NOMO-1 treated with dmso at 0.1 percent for 144 hours (cell line): ENCODE measurements around the gene ITPKA.

ENCODE experiments used
- DNase-seq: peaks from one replicate; lab custom pipeline; 2025; ENCODE audit not compliant: unreplicated experiment; lab: John Stamatoyannopoulos, UW

The ITPKA gene

DNA sequence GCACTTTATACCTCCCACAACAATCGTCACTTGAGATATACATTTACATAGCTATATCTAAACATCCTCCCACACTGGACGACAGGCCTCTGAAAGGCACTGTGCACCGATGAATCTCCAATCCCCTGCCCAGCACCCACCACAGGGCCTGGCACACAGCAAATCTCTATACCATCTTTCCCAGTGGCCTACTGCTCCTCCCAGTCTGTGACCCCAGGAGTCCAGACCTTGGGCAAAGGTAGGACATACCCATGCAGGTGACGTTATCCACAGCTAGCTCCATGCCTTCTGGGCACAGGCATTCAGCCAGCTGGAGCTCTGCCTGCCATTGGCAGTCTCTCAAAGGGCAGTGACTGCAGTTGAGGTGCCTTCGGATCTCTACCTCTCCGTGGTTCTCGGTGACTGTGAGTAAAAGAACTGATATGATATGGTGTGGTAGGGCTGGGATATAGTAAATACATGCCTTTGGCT, 14.2 kb downstream of the ITPKA start:
- no peak for DNase-seq

DNA sequence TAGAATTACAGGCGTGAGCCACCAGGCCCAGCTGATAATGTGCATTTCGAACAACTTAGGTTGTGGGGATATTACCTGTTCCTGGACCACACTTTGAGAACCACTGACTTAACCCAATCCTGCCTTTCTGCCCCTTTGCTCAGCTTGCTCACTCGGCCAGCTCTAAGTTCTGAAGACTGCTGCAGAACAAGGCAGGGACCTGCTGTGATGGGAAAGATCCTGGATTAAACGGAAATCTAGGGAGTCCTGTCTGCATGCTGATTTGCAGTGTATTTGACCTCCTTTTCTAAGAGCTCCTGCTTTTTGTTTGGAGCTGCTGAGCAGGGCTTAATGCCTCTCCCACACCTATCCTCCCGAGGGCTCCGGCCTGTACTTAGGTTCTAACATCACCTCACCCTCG, 17.1 kb downstream of the ITPKA start:
- DNase-seq, result no peak

DNA sequence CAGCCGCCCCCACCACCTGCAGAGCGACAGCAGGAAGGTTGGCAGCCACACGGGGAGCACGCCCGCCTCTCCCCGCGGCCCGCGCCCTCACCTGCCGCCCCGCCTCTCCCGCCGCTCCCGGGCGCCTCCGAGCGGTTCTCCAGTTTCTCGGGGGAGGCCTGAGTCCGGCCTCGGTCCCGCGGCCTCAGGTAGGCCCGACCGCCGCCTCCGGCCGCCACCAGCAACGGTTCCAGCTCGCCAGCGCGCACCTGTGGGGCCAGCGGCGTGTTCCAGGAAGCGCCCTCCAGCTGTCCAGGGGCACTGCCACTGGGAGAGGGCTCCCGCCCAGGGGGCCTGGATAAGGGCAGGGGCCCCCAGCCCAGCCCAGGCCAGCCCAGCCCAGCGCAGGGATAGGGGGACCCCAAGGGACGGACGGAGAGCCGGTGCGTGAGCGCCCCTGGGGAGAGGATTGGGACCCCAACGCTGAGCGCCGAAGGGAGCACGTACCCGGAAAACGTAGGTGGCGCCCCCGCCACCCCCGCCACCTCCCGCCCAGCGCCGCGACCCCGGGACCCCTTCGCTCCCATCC, 17.7 kb downstream of the ITPKA start:
- DNase-seq, result no peak

DNA sequence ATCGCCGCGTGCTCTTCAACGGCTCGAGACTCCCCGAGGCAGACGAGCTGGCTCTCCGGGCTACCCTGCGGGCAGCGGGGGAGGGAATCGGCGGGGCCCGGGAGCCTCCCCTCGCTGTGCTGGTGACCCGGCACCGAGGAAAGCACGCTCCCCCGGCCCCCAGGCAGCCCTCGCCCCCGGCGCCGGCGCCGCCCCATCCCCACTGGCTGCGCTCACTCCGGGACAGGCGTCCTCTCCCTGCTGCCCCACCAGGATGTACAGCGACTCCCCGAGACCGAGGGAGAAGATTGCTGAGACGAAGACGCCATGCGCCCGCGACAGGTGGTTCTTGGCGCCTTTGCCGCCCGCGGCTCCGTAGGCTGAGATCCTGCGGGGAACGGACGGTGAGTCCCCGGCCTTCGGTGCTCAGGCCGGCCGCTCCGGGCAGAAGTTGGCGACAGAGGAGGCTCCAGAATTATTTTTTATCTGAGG, 18.3 kb downstream of the ITPKA start:
- DNase-seq, result no peak

DNA sequence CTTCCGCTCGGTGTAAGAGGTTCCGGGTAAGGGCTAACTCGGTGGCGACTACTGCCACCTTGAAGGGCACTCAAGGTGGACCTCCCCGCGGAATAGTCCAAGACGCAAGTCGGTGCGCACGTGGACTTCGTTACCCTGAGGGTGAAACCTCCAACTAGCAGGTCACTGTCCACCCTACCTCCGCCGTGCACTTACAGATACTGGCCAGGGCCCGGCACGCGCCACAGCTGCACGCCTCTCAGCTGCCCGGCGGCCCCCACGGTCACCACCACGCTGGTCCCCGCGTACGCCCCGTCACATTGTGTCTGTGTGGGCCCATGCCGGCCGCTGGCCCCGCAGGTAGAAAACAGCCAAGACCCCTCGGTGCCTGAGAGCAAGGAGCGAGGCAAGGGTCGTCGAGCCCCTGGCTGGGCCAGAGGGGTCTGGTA, 18.9 kb downstream of the ITPKA start:
- DNase-seq, result no peak

DNA sequence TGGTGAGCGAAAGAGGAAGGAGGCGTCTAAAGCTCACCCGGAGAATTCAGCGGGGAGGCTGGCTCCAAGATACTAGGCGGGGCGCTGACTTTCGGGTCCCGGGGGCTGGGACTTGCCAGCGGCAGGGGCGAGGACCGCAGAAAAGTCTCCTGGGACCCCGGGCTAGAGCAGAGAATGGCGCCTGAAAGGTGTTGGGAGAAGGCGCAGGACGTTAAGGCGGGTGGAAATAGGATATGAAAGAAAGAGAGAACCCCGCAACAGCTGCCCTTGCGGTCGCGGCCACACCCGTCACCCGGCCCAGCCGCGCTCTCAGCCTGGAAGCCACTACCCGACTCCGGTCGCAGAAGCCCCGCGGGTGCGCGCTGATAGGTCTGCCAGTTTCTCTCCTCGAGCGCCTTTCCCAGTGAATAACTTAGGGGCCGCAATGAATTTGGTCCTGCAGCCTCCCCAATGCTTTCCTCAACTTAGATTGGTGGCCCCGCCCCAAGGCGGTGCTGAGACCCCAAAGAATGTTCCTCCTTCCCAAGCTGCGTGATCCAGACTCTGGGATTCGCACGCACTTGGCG, 19.3 kb downstream of the ITPKA start:
- peak; percentile 54 for DNase-seq

DNA sequence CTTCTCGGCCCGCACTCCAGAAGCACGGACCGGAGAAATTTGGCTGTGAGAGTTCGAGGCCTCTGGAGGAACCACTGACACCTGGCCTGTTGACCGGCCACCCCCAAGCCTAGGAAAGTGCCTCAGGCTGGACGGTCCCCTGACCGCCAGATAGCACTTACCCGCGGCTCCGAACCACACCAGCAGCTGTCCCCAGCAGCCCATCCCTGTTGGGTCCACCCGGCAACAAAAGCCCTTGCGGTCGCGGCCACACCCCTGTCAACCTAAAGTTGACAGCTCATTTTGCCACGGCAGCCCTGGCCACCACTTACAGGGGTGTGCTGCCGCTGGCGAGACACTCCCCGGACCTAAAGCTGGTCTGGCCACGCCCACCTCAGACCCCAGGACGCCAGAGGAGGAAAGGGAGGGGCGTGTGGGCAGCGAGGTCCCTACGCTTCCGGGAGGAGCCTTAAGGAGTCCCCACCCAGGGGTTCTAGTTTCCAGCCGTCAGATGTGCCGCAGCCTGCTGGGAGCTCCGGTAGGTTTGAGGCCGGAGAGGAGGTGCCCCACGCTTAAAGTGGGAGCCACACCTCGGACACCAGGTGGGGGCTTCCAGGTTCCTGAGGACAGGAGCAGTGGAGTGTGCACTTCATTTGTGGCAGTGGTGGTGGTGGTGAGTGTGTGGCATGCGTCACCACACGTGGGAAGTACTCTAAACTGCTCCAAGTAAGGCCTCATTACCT, 20.0 kb downstream of the ITPKA start, which contains the start of gene LTK:
LTK (minus strand) TSS at position 322 of the 722 bp plus-strand sequence; CDS start at position 204, 118 bp downstream.
- peak; percentile 64 for DNase-seq

DNA sequence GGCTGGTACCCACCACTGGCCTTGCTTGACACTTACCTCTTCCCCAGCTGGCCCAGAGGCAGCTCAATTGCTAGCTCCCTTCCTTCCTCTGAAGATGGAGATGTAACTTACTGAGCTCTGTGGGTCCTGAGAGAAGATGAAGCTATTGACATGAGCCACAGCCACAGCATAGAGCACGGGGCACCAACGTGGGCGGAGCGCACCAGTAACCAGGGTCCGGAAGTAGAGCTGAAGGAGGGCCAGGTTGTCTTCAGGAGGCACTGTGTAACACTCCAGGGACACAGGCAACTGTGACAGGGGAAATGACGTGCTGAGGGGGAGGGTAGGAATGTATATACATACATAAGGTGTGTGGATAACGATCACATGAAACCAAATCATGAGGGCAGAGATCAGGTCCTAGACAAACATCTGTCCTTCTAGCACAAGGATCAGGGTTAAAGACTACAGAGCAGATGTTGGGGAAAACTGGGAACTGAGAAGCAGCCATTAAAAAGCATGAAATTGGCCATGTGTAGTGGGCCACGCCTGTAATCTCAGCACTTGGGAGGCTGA, 24.3 kb downstream of the ITPKA start:
- DNase-seq, result no peak

DNA sequence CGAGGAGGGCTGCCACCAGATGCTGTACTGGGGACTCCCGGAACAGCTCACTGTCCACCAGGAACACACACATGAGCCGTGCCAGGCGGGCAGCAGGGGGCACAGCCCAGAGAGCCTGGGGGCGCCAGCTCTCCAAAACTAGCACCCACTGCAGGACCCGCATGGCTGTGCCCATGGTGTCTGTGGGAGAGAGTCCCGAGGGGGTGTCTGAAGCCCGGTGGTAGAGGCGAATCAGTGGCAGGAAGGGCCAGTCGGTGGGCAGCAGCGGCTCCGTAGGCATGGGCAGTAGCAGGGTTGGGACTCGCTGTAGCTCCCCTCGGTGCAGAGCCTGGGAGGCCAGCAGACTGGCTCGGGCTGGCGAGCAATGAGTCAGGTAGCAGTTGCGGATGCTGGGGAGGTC, 27.0 kb downstream of the ITPKA start:
- DNase-seq, result no peak

DNA sequence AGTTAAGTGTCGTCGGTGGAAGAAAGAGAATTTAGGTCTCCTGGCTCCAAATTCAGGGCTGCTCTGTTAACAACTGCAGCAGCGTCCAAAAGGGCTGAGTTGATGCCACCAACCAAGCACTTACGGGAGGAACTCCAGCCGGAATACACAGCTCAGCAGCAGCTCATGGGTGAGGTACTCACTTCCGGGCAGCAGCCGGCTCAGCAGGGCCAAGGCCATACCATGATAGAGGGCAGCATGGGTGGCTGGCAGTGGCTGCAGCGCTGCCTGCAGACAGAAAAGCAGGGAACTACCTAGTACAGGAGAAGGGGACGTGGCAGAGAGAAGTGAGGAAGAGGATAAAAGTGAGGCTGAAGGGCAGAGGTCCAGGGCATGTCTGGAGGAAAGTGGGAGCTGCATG, 27.9 kb downstream of the ITPKA start:
- no peak for DNase-seq

DNA sequence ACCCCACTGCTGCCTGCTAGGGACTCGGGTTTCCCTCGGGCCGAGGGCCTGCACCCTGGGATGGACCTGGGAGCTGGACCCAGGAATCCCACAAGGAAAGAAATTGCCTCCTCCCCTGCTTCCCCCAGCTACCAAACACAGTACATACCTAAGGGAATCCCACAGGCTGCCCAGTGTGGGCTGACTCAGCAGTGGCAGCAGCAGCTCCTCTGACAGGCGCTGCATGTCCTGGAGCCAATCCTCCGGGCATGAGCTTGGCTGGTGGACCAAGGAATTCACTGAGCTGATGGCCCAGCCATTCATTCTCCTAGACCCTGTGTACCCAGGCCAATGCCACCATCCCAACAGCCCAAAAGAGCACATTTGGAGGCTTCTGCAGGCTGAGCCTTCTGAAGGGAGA, 29.4 kb downstream of the ITPKA start:
- no peak for DNase-seq

DNA sequence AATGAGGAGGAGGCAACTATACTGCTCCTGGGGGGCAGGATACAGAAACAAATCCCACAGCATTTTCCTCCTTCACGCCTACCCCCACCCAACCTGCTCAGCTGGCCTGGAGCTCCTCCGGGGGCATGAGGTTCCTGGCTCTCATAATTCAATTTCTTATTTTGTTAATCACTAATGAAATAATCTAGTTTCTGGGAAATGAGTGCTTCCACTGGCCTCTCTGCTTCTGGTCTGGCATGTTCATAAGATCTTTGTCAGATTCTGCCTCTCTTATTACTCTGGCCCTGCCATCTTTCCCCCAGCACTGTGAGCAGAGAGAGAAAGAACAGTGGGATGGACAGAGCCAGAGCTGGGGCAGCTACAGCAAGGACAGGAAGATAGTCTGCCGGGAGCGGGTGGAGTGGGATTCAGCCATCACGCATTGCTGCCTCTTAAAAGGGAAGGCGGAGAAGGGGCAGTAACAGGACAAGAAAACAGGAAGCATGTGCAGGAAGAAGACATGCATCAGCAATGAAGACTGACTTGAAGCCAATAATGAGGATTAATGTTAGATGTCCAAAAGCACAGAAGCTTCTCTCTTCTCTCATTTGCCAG, 36.8 kb downstream of the ITPKA start:
- DNase-seq, result no peak

DNA sequence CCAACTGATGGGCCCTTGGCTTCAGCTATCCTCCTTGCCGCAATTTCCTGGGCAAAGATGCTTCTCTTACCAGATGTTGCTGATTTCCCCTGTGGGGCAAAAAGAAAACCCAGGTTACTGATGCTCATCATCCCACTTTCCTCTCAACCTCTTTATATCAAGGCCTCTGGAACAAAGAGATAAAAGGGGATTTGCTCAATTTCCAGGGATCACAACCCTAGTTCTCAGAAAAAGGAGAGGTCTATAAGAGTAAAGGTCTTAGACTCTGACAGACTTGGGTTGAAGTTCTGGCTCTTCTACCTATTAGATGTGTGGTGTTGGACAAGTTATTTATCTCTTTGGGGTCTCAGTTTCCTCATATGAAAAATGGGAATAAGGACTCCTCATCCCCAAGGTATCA, 41.9 kb downstream of the ITPKA start:
- DNase-seq, result no peak

DNA sequence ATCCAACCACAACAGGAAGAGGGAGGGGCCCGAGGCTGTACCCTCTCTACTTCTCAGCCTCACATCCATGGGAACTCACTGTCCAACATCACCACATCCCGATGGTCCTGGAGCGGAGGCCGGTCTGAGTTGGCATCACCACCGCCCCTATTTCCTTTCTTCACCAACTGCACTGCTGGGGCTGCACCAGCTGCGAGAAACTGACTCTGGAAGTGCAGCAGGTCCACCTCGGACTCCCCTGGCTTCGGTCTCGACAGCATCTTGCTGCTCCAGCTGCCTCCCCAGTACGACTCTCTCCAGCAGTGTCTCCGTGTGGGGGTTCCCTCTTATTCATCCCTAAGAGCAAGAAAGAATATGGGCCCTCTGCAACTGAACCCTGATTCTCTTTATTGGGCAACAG, 43.2 kb downstream of the ITPKA start:
- no peak for DNase-seq

DNA sequence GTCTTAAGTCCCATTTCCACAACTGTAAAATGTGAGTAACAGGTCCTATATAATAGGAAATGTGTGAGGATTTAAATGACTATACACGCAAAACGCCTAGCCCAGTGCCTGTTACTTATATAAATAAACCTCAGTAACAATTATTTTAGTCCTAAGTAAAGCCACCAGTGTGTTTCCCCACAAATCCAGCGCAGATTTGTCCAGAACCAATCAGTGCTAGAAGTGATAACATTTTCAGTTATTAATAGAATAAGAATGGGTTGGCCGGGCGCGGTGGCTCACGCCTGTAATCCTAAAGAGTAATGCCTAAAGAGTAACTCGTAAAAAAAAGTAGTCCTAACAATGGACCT, 49.8 kb downstream of the ITPKA start:
- no peak for DNase-seq

DNA sequence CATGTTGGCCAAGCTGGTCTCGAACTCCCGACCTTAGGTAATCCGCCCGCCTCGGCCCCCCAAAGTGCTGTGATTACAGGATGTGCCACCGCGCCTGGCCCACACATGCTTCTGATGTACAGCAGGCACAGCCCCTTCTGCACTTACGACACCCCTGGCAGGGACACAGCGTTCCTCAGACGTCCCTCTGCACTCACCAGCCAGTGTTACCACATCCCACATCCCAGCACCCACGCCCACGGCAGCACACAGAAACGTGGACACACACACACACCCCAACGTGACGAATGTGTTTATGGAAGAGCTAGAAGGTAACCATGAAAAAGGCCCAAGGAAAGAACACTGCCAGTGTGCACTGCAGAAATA, 51.0 kb downstream of the ITPKA start:
- no peak for DNase-seq

DNA sequence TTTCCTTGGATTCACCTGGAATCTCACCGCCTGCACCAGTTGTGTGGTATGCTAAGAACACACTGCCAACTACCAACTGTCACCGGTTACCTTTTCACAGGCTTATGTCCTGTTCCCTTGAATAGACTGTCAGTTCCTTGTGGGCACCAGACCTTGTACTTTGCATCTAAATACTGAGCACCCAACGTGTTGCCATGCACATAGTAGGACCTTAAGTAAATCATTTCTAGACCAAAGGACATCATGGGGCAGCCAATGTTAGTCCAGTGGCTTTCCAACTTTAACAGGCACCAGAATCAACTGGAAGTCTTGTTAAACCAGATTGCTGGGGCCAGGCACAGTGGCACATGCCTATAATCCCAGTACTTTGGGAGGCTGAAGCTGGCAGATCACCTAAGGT, 51.5 kb downstream of the ITPKA start:
- DNase-seq, result no peak

DNA sequence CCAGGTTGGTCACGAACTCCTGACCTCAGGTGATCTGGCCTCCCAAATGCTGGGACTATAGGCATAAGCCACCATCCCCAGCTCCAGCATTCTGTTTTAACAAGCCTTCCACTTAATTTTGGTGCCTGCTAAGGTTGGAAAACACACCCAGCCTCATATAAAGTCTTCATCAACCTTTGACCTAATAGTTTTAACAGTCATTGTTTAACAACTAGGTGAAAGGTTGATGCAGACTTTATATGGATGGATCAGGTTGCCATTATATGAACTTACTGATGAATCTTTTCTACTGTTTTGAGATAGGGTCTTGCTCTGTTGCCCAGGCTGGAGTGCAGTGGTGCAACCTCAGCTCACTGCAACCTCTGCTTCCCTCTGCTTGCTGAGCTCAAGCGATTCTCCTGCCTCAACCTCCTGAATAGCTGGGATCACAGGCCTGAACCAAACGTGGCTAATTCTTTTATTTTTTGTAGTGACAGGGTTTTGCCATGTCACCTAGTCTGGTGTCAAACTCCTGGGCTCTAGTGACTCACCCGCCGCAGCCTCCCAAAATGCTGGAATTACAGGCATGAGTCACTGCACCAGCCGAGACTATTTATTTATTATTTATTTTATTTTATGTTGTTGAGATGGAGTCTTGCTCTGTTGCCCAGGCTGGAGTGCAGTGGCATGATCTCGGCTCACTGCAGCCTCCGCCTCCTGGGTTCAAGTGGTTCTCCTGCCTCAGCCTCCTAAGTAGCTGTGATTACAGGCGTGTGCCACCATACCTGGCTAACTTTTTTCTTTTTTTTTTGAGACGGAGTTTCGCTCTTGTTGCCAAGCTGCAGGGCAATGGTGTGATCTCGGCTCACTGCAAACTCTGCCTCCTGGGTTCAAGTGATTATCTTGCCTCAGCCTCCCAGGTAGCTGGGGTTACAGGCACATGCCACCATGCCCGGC, 53.4 kb downstream of the ITPKA start:
- DNase-seq, result no peak

DNA sequence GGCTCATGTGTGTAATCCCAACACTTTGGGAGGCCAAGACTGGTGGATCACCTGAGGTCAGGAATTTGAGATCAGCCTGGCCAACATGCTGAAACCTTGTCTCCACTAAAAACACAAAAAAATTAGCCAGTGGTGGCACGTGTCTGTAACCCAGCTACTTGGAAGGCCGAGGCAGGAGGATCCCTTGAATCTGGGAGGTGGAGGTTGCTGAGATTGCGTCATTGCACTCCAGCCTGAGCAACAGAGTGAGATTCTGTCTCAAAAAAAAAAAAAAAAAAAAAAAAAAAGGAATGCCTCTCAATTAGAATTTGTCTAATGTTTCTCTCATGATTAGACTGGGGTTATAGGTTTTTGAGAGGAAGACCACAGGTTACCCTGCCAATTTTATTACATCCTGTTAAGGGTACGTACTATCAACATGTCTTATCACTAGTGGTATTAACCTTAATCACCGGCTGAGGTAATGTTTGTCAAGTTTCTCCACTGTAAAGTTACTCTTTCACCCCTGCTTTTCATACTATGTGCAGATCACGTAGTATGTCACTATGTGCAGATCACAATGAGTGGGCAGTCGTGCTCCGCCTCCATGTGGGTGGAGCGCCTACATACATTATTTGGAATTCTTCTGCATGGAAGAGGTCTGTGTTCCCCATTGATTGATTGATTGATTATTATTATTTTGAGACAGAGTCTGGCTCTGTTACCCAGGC, 56.5 kb downstream of the ITPKA start:
- DNase-seq, result no peak
